Stimulated activated CD8-positive, alpha-beta memory T cell treated with anti-CD3 and anti-CD28 coated beads, Interleukin-7, amount 100 ng/mL, for 48 hours (primary cell): Measurements from ENCODE around the gene HIVEP2.

ENCODE experiments used
- DNase-seq, 2 donors: peaks; one replicate each; pipeline ENCODE4 v3.0.0-alpha.2; 2020; ENCODE audit warnings: low read depth in 1 of 2; ENCODE audit errors: extremely low read depth in 1 of 2

Gene HIVEP2

GRCh38 chr6:142751452-142751851, 193.5 kb downstream of the HIVEP2 start:
- no peak for DNase-seq

GRCh38 chr6:142750998-142751397, 194.0 kb downstream of the HIVEP2 start:
- DNase-seq = no peak

- no peak for DNase-seq
Observed at GRCh38 chr6:142749556-142749955, 195.4 kb downstream of the HIVEP2 start.

GRCh38 chr6:142746524-142746923, 198.5 kb downstream of the HIVEP2 start:
- DNase-seq = no peak

- DNase-seq = no peak
Observed at GRCh38 chr6:142744836-142745235, 200.1 kb downstream of the HIVEP2 start.

- no peak for DNase-seq
Observed at GRCh38 chr6:142740449-142740848, 204.5 kb downstream of the HIVEP2 start.

- no peak for DNase-seq
Observed at GRCh38 chr6:142738731-142739130, 206.2 kb downstream of the HIVEP2 start.

- DNase-seq = no peak
Observed at GRCh38 chr6:142738035-142738396, 207.0 kb downstream of the HIVEP2 start.

GRCh38 chr6:142737368-142738034, 207.5 kb downstream of the HIVEP2 start:
- no peak for DNase-seq

GRCh38 chr6:142735204-142735603, 209.8 kb downstream of the HIVEP2 start:
- DNase-seq = no peak

- DNase-seq = no peak
Observed at GRCh38 chr6:142732790-142733189, 212.2 kb downstream of the HIVEP2 start.

GRCh38 chr6:142731611-142732010, 213.4 kb downstream of the HIVEP2 start:
- no peak for DNase-seq

GRCh38 chr6:142729618-142730017, 215.4 kb downstream of the HIVEP2 start:
- no peak for DNase-seq

GRCh38 chr6:142728910-142729481, 216.0 kb downstream of the HIVEP2 start:
- no peak for DNase-seq

GRCh38 chr6:142728364-142728763, 216.6 kb downstream of the HIVEP2 start:
- DNase-seq = no peak

- no peak for DNase-seq
Observed at GRCh38 chr6:142726616-142727015, 218.4 kb downstream of the HIVEP2 start.

GRCh38 chr6:142725024-142725770, 219.8 kb downstream of the HIVEP2 start:
- no peak for DNase-seq

GRCh38 chr6:142722841-142723240, 222.1 kb downstream of the HIVEP2 start:
- DNase-seq = no peak

GRCh38 chr6:142722012-142722411, 223.0 kb downstream of the HIVEP2 start:
- DNase-seq = no peak

GRCh38 chr6:142721215-142721920, 223.6 kb downstream of the HIVEP2 start:
- no peak for DNase-seq

- no peak for DNase-seq
Observed at GRCh38 chr6:142718667-142719191, 226.2 kb downstream of the HIVEP2 start.
